Epithelial cell of umbilical artery (primary cell): Measurements from ENCODE around the gene BAG5. TPM values are rescaled to one million over a fixed set of nuclear protein-coding genes. Genes with fewer than 3 reads are reported as not detected.

Experiments
- total RNA-seq: library from RNA; depleted of rRNA; stranded (reverse); fragments of >200 nt; gene quantifications from 2 replicates; pipeline ENCODE4 v1.2.3, GENCODE V29; 2014

The BAG5 gene, protein sequence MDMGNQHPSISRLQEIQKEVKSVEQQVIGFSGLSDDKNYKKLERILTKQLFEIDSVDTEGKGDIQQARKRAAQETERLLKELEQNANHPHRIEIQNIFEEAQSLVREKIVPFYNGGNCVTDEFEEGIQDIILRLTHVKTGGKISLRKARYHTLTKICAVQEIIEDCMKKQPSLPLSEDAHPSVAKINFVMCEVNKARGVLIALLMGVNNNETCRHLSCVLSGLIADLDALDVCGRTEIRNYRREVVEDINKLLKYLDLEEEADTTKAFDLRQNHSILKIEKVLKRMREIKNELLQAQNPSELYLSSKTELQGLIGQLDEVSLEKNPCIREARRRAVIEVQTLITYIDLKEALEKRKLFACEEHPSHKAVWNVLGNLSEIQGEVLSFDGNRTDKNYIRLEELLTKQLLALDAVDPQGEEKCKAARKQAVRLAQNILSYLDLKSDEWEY
- 37.7 and 39.3 TPM in 2 replicates for total RNA-seq

GRCh38 chr14:103562429-103563225, at the start of gene BAG5, which contains the start of gene COA8:
Gene BAG5 (minus strand): TSS chr14:103562657. CDS start chr14:103561164, 1,493 bp downstream.
Gene COA8 (plus strand): TSS chr14:103562960. CDS start chr14:103563002, 42 bp downstream.

DNA sequence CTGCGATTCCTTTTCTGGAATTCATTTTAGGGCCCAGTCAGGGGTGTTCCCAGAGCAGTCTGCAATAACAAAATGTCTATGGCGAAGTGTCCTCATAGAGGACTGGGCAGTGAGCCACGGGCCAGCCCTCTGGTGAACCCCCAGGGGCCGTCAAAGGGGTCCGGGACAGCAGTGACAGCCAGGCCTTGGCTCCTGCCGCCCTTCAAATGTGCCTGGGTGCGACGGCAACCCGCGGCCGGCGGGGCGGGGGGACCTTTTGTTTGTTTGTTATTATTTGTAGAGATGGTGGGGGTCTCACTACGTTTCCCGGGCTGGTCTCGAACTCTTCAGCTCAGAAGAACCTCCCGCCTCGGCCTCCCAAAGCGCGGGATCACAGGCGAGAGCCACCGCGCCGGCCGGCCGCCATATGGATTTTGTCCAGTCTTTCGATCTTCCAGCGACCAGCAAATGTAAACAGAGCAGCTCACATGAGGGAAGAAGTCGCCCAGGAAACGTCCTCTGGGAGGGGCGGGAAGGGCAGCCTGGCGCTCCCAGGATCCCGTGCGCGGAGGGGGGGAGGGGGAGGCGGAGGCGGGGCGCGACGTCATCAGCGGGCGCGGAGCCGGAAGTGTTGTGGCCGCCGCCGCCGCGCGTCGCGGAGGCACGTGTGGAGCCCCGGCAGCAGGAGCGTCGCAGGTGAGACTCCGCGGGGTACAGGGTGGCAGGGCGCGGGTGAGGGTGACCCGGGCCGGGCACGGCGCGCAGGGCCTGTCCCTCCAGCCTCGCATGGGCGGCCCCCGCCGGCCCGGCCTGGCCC, 33.7 kb downstream of the BAG5 start, which contains the start of gene TRMT61A:
Gene TRMT61A (plus strand): TSS at position 610 of the 796 bp plus-strand sequence. CDS start 783 bp downstream, outside the sequence.

DNA sequence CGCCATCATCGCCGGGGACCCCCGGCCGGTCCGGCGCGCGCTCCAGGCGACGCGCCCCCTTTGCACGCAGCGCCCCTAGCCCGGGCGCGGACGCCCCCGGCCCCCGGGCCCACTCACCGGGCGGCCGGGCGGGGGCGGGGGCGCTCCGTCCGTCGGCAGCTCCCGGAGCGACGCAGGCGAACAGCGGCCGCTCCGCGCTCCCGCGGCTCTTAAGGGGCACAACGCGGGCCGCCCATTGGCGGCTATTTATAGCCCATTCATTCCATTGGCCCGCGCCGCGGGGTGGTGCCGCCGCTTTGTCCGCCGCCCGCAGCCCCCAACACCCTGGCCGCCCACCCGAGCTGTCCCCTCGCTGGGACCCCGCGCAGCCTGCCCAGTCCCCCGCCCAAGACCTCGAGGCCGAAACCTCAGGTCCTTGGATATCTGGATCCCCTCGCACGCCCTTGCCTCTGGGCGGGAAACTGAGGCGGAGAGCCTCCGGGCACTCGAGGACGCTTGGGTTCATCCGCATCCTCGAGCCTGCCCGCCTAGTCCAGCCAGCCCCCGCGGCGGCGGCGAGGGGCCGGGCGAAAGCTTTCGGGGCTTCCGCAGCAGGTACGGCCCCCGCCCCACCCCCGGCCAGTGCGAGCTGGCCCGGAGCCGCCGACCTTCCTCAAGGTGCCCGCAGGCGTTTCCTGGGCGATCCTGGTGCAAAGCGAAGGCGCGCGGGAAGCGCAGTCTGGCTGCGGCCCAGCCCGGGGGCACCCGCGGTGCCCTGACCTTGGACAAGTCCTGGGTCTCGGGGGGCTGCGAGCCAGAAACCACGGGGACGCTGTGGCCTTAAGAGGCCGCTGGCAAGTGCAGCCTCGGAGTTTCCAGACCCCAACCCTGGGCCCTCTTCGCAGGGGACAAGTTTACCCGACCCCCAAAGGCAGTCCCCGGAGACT, 39.5 kb downstream of the BAG5 start, which contains the start of gene CKB:
Gene CKB (minus strand): TSS at position 182 of the 926 bp plus-strand sequence. CDS start 337 bp downstream, outside the sequence.

Other genes starting within 250 kb of the BAG5 start
- gene EIF5, start 228.4 kb downstream of the BAG5 start, total RNA-seq, result 105 and 115 TPM in 2 replicates
- 62.7 and 77.2 TPM in 2 replicates for gene MARK3, start 177.2 kb downstream of the BAG5 start, total RNA-seq
- gene CKB, start 39.8 kb downstream of the BAG5 start, total RNA-seq, result 2.7 and 4.2 TPM in 2 replicates
- 6.5 and 7.5 TPM in 2 replicates for gene TRMT61A, start 33.5 kb downstream of the BAG5 start, total RNA-seq
- gene COA8, start 303 bp upstream of the BAG5 start, total RNA-seq, result 23.1 and 32.1 TPM in 2 replicates
- gene KLC1, start 66.6 kb upstream of the BAG5 start, total RNA-seq, result 145 and 218 TPM in 2 replicates
- gene XRCC3, start 152.8 kb upstream of the BAG5 start, total RNA-seq, result 14.9 and 28.0 TPM in 2 replicates
- gene ZFYVE21, start 153.2 kb upstream of the BAG5 start, total RNA-seq, result 45.5 and 66.7 TPM in 2 replicates